Psoas muscle (tissue), 8 donors: ENCODE results near the gene FAM25G. TPM values are rescaled to one million over a fixed set of nuclear protein-coding genes. Genes with fewer than 3 reads are reported as not detected.

Source experiments
- ATAC-seq, 4 donors: fragments of 200-7000 bp; cut with Tn5 transposase; one replicate each; pipeline ENCODE4 v1.9.1; 2020; ENCODE audit warnings: moderate library complexity in 3 of 4, mild to moderate bottlenecking in 2 of 4
- DNase-seq, 2 donors: peaks; one replicate each; pipeline ENCODE4 v3.0.0-alpha.2; 2020
- H3K27ac ChIP-seq: fragments of 200-600 bp; one replicate; pipeline ENCODE4 v1.8.0; 2022
- H3K27me3 ChIP-seq, 3 donors: fragments of 200-600 bp in 1 of 3; one replicate each; pipeline versions ENCODE4 v1.6.1 to v1.8.0; 2013 to 2022; ENCODE audit warnings: low read length in 2 of 3, mild to moderate bottlenecking in 2 of 3, moderate library complexity in 1 of 3; ENCODE audit not compliant: insufficient read depth in 3 of 3
- H3K36me3 ChIP-seq, 2 donors: fragments of 200-600 bp in 1 of 2; one replicate each; pipeline versions ENCODE4 v1.6.1 to v1.8.0; 2013 to 2022; ENCODE audit warnings: low read depth in 1 of 2, mild to moderate bottlenecking in 1 of 2, moderate library complexity in 1 of 2; ENCODE audit not compliant: insufficient read depth in 1 of 2
- H3K4me1 ChIP-seq: fragments of 200-600 bp; one replicate; pipeline ENCODE4 v1.8.0; 2022
- H3K4me3 ChIP-seq: fragments of 200-600 bp; one replicate; pipeline ENCODE4 v1.8.0; 2022; ENCODE audit warnings: mild to moderate bottlenecking
- H3K9me3 ChIP-seq: fragments of 200-600 bp; one replicate; pipeline ENCODE4 v1.8.0; 2022
- CTCF ChIP-seq: fragments of 200-600 bp; IDR thresholded peaks from one replicate; pipeline ENCODE4 v1.8.0; 2022; ENCODE audit warnings: antibody characterized with exemption
- WGBS, 3 donors: extraction: QIAGEN DNeasy Blood & Tissue Kit; methylation state at CpG; one replicate each; pipeline versions ENCODE4 v1.1.6 to v1.1.7; 2013; 5-methylcytosine and 5-hydroxymethylcytosine counted together
- intact Hi-C, 2 donors: fragments of 100-400 bp; cut with DNase I; formaldehyde crosslinking; loops; one replicate each; pipeline versions ENCODE4 v1.11.0 to v1.14.2; 2022
- polyA plus RNA-seq, 3 donors: library from polyadenylated mRNA; stranded (reverse); fragments of 200-250 nt; gene quantifications; one replicate each; pipeline ENCODE4 v1.2.3, GENCODE V29; 2013
- total RNA-seq, 4 donors: library from RNA; stranded (reverse); fragmentation: NEBNext Ultra II Directional in 2 of 4; extraction: Animal tissue kit (Norgen Biotek cat#: 25700) in 2 of 4; gene quantifications; one replicate each; pipeline versions ENCODE4 v1.2.1 to v1.2.4, GENCODE V29; 2021 to 2023
- donor health status: healthy with polysubstance abuse.
- donor health status: DM: no; HTN: no; CAD: no; lungs with moderate emphysema.
- donor health status: Bipolar disorder and iron deficiency.
- donor health status: healthy.
- donor health status: DM: yes; HTN: yes; CAD: no.
- donor health status: DM: no; HTN: no; CAD: no.
- donor health status: DM: no; HTN: no; CAD: no.
- donor health status: DM: yes; HTN: yes; CAD: no.

FAM25G gene
- total and polyA plus RNA-seq, 7 donors = not detected

GRCh38 chr10:47442351-47442750 lies 49.1 kb downstream of the FAM25G start:
- ATAC-seq (no peak), DNase-seq (no peak)
- no peaks in the 10 kb centered on the region for H3K36me3 ChIP-seq
- H3K9me3 ChIP-seq = peaks cover 6% of the 10 kb centered on the region
- WGBS, 3 donors = 73 to 78% (median 77%) methylated on average over 5 of the region's 5 CpGs
- no peak overlapping the region for H3K27ac ChIP-seq
- H3K4me3 ChIP-seq = no peak overlapping the region
- intact Hi-C loops = no loop called here
- no peaks in the 10 kb centered on the region for H3K27me3 ChIP-seq
- no peak for TF ChIP-seq CTCF
- no peaks in the 10 kb centered on the region for H3K4me1 ChIP-seq

GRCh38 chr10:47441938-47442337 lies 49.6 kb downstream of the FAM25G start:
- 59 to 78% (median 70%) methylated on average over 4 of the region's 4 CpGs for WGBS, 3 donors
- H3K27ac ChIP-seq = no peak overlapping the region
- H3K4me3 ChIP-seq = no peak overlapping the region
- intact Hi-C loops = no loop called here
- no peaks in the 10 kb centered on the region for H3K4me1 ChIP-seq
- no peak for TF ChIP-seq CTCF
- ATAC-seq (no peak), DNase-seq (no peak)
- H3K9me3 ChIP-seq = peaks cover 6% of the 10 kb centered on the region
- H3K27me3 ChIP-seq = no peaks in the 10 kb centered on the region
- H3K36me3 ChIP-seq = no peaks in the 10 kb centered on the region

GRCh38 chr10:47440207-47440606 lies 51.3 kb downstream of the FAM25G start:
- Histone ChIP-seq H3K27ac (no peak overlapping the region), H3K36me3 (no peaks in the 10 kb centered on the region), H3K9me3 (peaks cover 6% of the 10 kb centered on the region), H3K27me3 (no peaks in the 10 kb centered on the region), H3K4me3 (no peak overlapping the region), H3K4me1 (no peaks in the 10 kb centered on the region)
- DNase-seq (no peak), ATAC-seq (no peak)
- intact Hi-C loops = no loop called here
- TF ChIP-seq CTCF = no peak
- 89 to 90% (median 90%) methylated on average over 4 of the region's 4 CpGs for WGBS, 3 donors

- intact Hi-C loops = no loop called here
- H3K4me3 ChIP-seq = no peak overlapping the region
- 55 to 59% (median 56%) methylated on average over 6 of the region's 6 CpGs for WGBS, 3 donors
- no peaks in the 10 kb centered on the region for H3K4me1 ChIP-seq
- H3K27me3 ChIP-seq = no peaks in the 10 kb centered on the region
- no peak for TF ChIP-seq CTCF
- DNase-seq = no peak
- ATAC-seq = no peak
- H3K36me3 ChIP-seq = no peaks in the 10 kb centered on the region
- no peak overlapping the region for H3K27ac ChIP-seq
- H3K9me3 ChIP-seq = peaks cover 6% of the 10 kb centered on the region
These were observed 52.5 kb downstream of the FAM25G start for GRCh38 chr10:47438857-47439474.

Other genes with a start within 250 kb of the FAM25G start
- under 1 TPM in 2 of 4 donors, not detected in 2; 0.19 to 0.58 TPM for gene GDF10, start 191.5 kb downstream of the FAM25G start, total RNA-seq
- gene GDF10, start 191.5 kb downstream of the FAM25G start, polyA plus RNA-seq = under 1 TPM; 0.03 to 0.14 (median 0.05) TPM
- gene GDF2, start 169.2 kb downstream of the FAM25G start, total RNA-seq = not detected
- not detected for gene GDF2, start 169.2 kb downstream of the FAM25G start, polyA plus RNA-seq
- gene RBP3, start 143.3 kb downstream of the FAM25G start, total RNA-seq = not detected
- gene RBP3, start 143.3 kb downstream of the FAM25G start, polyA plus RNA-seq = not detected
- under 1 TPM in 3 of 4 donors, not detected in 1; 0.07 to 0.15 (median 0.08) TPM for gene ZNF488, start 107.4 kb downstream of the FAM25G start, total RNA-seq
- under 1 TPM in 2 of 3 donors, not detected in 1; 0.03 to 0.04 TPM for gene ZNF488, start 107.4 kb downstream of the FAM25G start, polyA plus RNA-seq
- under 1 TPM in 1 of 4 donors, not detected in 3; 0.17 TPM for gene ANXA8, start 7.6 kb downstream of the FAM25G start, total RNA-seq
- gene ANXA8, start 7.6 kb downstream of the FAM25G start, polyA plus RNA-seq = under 1 TPM; 0.03 to 0.08 (median 0.05) TPM
- 1 to 10 TPM; 1.1 to 2.7 (median 1.8) TPM for gene AGAP9, start 31.9 kb upstream of the FAM25G start, total RNA-seq
- 1 to 10 TPM in 2 of 3 donors, under 1 TPM in 1; 0.82 to 2.3 (median 1.7) TPM for gene AGAP9, start 31.9 kb upstream of the FAM25G start, polyA plus RNA-seq